ENCODE measurements around the gene RINT1. TPM values are rescaled to one million over a fixed set of nuclear protein-coding genes. Genes with fewer than 3 reads are reported as not detected.

Gene RINT1
- total and polyA plus RNA-seq, 2 of the 13 experiments (the other 11 are each of a cell fraction or from before 2014, with no cell fraction given) = 14.7 to 19.3 TPM

DNA sequence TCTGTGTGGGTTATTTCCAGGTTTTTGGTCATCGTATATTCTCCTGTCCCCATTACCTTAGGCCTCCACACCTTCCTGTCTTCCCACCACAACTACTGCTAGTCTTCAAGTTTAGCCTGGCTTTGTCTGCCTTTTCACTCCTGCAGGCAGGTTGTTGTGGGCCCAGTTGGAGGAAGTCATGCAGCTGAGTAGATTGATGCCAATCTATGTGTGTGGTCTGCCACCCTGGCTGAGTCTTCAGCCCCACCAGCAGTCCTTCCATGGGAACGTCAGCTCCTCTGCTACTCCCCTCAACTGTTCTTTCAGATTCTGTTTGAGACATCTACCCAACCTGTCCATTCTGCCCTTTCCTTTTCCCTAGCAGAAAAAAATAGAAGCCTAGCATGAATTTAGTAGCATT, 6.3 kb downstream of the RINT1 start (continued):
- no peak for TF ChIP-seq WIZ (CRISPR knock-in tag; IDR thresholded peaks at IDR 0.05)

GRCh38 chr7:105559926-105560325, 27.9 kb downstream of the RINT1 start:
- FAIRE-seq = no peak
- no peak for TF ChIP-seq ZFAT (CRISPR knock-in tag; conservative IDR thresholded peaks at IDR 0.05)
- no peak for TF ChIP-seq SMAD3 (CRISPR knock-in tag; IDR thresholded peaks at IDR 0.05)
- TF ChIP-seq, protein P1, sequence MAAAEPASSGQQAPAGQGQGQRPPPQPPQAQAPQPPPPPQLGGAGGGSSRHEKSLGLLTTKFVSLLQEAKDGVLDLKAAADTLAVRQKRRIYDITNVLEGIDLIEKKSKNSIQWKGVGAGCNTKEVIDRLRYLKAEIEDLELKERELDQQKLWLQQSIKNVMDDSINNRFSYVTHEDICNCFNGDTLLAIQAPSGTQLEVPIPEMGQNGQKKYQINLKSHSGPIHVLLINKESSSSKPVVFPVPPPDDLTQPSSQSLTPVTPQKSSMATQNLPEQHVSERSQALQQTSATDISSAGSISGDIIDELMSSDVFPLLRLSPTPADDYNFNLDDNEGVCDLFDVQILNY (CRISPR knock-in tag; conservative IDR thresholded peaks at IDR 0.05) = no peak
- no peak for TF ChIP-seq KLF6 (CRISPR knock-in tag; IDR thresholded peaks at IDR 0.05)
- no peak for TF ChIP-seq PBX2 (CRISPR knock-in tag; IDR thresholded peaks at IDR 0.05)
- no peak for TF ChIP-seq ZNF264 (CRISPR knock-in tag; IDR thresholded peaks at IDR 0.05)
- no peak for TF ChIP-seq ZNF75D (CRISPR knock-in tag; IDR thresholded peaks at IDR 0.05; ENCODE audit: borderline replicate concordance)
- no peak for TF ChIP-seq ZFP62 (CRISPR knock-in tag; IDR thresholded peaks at IDR 0.05)
- TF ChIP-seq, protein P2, sequence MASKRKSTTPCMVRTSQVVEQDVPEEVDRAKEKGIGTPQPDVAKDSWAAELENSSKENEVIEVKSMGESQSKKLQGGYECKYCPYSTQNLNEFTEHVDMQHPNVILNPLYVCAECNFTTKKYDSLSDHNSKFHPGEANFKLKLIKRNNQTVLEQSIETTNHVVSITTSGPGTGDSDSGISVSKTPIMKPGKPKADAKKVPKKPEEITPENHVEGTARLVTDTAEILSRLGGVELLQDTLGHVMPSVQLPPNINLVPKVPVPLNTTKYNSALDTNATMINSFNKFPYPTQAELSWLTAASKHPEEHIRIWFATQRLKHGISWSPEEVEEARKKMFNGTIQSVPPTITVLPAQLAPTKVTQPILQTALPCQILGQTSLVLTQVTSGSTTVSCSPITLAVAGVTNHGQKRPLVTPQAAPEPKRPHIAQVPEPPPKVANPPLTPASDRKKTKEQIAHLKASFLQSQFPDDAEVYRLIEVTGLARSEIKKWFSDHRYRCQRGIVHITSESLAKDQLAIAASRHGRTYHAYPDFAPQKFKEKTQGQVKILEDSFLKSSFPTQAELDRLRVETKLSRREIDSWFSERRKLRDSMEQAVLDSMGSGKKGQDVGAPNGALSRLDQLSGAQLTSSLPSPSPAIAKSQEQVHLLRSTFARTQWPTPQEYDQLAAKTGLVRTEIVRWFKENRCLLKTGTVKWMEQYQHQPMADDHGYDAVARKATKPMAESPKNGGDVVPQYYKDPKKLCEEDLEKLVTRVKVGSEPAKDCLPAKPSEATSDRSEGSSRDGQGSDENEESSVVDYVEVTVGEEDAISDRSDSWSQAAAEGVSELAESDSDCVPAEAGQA (IDR thresholded peaks at IDR 0.05; ENCODE audit: low read depth) = no peak
- TF ChIP-seq, protein P2 (CRISPR knock-in tag; IDR thresholded peaks at IDR 0.05; ENCODE audit: borderline replicate concordance) = no peak
- no peak for TF ChIP-seq HNRNPL (IDR thresholded peaks at IDR 0.05; ENCODE audit: low read depth, low read length)
- TF ChIP-seq ZNF510 (CRISPR knock-in tag; IDR thresholded peaks at IDR 0.05; ENCODE audit: low read depth) = no peak

More at GRCh38 chr7:105559926-105560325, 27.9 kb downstream of the RINT1 start:
- Histone ChIP-seq H4K20me1 (ENCODE audit: insufficient read depth, low read length) (no peaks in the 10 kb centered on the region), H3K4me3 (replicated peaks in 1 of 3; ENCODE audit: insufficient read depth in 1 of 3, low read depth in 2 of 3, low read length in 3 of 3) (no peak overlapping the region), H3K4me1 (ENCODE audit: insufficient read depth, low read length) (no peaks in the 10 kb centered on the region), H3K9ac (ENCODE audit: insufficient read depth, low read depth, low read length) (no peak overlapping the region), H3K27me3 (ENCODE audit: control insufficient read depth in 1 of 2, insufficient read depth in 2 of 2, low read length in 2 of 2) (no peaks in the 10 kb centered on the region), H3K27ac (ENCODE audit: extremely low read length, insufficient read depth, low read length) (no peak overlapping the region), H3K79me2 (ENCODE audit: insufficient read depth, low read length) (no peaks in the 10 kb centered on the region), H3K4me2 (ENCODE audit: low read depth, low read length) (no peak overlapping the region), H2AFZ (ENCODE audit: low read length) (no peak overlapping the region), H3K9me3 (ENCODE audit: low read length) (no peaks in the 10 kb centered on the region), H3K36me3 (replicated peaks in 1 of 2; ENCODE audit: control insufficient read depth in 1 of 2, insufficient read depth in 2 of 2, low read length in 2 of 2) (peaks cover 6 to 36% of the 10 kb centered on the region in 2 experiments)
- POLR2A ChIA-PET = no interaction called here
- in situ Hi-C loops (cut with HindIII; ENCODE audit: extremely low pct_ligation_motif_present, low pct_unique_long_range_greater_than_20kb) (no loop called here), intact Hi-C loops (cut with micrococcal nuclease; ENCODE audit: unreplicated experiment) (no loop called here)
- no peak for ATAC-seq
- CTCF ChIA-PET (ENCODE audit: low intra/inter-chr PET ratio, low total read pairs) = no interaction called here
- no TSS peak for BruUV-seq (replicated peaks)
- no peak for DNase-seq (ENCODE audit: low spot score)
- WGBS (ENCODE audit: low lambda C conversion rate) = 100% methylated on average over 1 of the region's 1 CpG
